Brain microvascular endothelial cell (primary cell): ENCODE measurements around the gene DGAT2.

Experiments used
- DNase-seq: peaks from one replicate; pipeline ENCODE4 v3.0.0-alpha.2; 2020
- H3K27ac ChIP-seq: fragments of 250-450 bp; sonication (Bioruptor Pico); 2 replicates; pipeline ENCODE4 v1.5.1; 2020; ENCODE audit warnings: mild to moderate bottlenecking, moderate library complexity
- H3K27me3 ChIP-seq: fragments of 250-450 bp; sonication (Bioruptor Pico); replicated peaks from 2 replicates; pipeline ENCODE4 v1.5.1; 2020; ENCODE audit warnings: mild to moderate bottlenecking
- H3K36me3 ChIP-seq: fragments of 250-450 bp; sonication (Bioruptor Pico); replicated peaks from 2 replicates; pipeline ENCODE4 v1.5.1; 2020; ENCODE audit warnings: mild to moderate bottlenecking
- H3K4me3 ChIP-seq: 2 replicates; pipeline ENCODE4 v1.5.1; 2011; ENCODE audit warnings: low read depth, mild to moderate bottlenecking, control low read depth, low read length, moderate library complexity
- in situ Hi-C: cut with HindIII; loops from 2 replicates; pipeline ENCODE4 v1.10.0; 2017; ENCODE audit warnings: low sequenced_read_pairs, low pct_ligation_motif_present
- TF ChIP-seq, protein P1 (sequence below): IDR thresholded peaks from 2 replicates; pipeline ENCODE4 v1.5.1; 2011; ENCODE audit warnings: low read depth, mild to moderate bottlenecking, moderate library complexity, low read length, control low read depth, inconsistent platforms; ENCODE audit errors: missing control alignments

The DGAT2 gene

DNA sequence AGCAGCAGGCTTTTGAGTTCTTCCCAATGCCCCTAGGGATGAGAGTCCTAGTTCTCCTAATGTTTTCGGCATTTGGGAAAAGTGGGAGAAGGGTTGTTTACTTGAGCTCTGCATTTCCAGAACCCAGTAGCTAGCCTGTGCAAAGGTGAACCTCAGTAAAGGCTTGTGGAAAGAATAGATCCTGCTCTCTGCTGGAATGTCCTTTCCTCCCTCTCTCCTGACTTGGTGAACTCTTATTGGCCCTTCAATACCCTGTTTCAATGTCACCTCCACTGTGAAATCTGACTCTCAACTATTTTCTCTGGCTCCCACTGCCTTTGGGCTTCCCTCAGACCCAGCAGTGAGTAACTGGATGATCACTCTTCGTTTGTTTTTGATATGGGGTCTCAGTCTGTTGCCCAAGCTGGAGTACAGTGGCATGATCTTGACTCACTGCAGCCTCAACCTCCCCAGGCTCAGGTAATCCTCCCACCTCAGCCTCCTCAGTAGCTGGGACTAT, 44.0 kb downstream of the DGAT2 start:
- no peak overlapping the region for H3K4me3 ChIP-seq
- TF ChIP-seq, protein P1, sequence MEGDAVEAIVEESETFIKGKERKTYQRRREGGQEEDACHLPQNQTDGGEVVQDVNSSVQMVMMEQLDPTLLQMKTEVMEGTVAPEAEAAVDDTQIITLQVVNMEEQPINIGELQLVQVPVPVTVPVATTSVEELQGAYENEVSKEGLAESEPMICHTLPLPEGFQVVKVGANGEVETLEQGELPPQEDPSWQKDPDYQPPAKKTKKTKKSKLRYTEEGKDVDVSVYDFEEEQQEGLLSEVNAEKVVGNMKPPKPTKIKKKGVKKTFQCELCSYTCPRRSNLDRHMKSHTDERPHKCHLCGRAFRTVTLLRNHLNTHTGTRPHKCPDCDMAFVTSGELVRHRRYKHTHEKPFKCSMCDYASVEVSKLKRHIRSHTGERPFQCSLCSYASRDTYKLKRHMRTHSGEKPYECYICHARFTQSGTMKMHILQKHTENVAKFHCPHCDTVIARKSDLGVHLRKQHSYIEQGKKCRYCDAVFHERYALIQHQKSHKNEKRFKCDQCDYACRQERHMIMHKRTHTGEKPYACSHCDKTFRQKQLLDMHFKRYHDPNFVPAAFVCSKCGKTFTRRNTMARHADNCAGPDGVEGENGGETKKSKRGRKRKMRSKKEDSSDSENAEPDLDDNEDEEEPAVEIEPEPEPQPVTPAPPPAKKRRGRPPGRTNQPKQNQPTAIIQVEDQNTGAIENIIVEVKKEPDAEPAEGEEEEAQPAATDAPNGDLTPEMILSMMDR = no peak
- in situ Hi-C loops = no loop called here
- H3K27me3 ChIP-seq = no peaks in the 10 kb centered on the region
- no peak for DNase-seq
- H3K27ac ChIP-seq = no peak overlapping the region
- no peaks in the 10 kb centered on the region for H3K36me3 ChIP-seq

DNA sequence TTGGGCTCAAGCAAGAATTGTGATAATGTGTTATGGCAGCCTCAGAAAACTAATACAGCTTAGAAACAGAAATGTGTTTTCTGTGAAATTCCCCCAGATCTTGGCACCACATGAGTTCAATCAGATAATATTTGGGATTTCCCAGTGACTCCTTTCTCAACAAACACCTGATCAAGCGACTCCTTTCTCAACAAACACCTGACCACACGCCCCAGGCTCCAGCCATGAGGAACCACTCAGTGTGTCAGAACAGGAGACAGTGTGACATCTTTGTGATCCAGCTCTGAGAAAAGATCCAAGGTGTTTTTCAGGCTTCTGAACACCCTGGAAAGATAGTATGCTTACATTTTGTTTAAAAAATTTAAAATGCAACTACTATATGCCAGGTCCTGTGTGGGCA, 44.5 kb downstream of the DGAT2 start:
- H3K36me3 ChIP-seq = no peaks in the 10 kb centered on the region
- no peak overlapping the region for H3K4me3 ChIP-seq
- TF ChIP-seq, protein P1 = no peak
- no peak for DNase-seq
- no peak overlapping the region for H3K27ac ChIP-seq
- in situ Hi-C loops = no loop called here
- no peaks in the 10 kb centered on the region for H3K27me3 ChIP-seq

DNA sequence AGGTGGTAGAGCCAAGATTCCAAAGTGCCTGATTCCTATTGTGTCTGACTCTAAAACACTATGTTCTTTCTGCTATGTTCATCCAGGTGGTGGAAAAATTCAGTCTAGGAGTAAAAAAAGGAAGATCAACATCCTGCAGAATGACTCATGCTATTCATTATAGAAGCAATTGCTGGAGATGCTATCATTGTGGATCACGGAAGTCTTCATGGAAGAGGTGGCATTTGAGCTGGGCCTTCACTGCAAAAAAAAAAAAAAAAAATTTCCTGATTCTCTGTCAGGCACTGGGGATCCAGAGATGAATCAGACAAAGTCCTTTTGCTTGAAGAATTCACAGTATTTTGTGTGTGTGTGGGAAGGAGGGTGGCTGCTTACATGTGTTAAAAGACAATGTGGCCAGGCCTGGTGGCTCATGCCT, 45.1 kb downstream of the DGAT2 start:
- no peaks in the 10 kb centered on the region for H3K27me3 ChIP-seq
- in situ Hi-C loops = no loop called here
- H3K4me3 ChIP-seq = no peak overlapping the region
- no peak overlapping the region for H3K27ac ChIP-seq
- H3K36me3 ChIP-seq = no peaks in the 10 kb centered on the region
- TF ChIP-seq, protein P1 = no peak
- no peak for DNase-seq

DNA sequence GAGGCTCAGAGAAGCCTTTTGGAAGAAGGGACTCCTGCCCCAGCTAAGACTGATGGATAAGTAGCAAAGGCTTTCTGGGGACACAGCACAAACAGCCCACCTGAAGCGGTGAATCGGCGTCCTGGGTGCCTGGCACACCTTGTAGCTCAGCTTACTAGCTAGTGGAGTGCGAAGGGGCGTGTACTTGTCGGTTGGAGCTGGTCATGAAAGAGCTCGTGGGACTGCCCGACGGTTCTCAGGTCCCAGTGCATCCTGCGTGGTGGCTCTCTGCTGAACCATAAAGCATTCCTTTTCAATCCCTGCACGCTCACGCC, 45.7 kb downstream of the DGAT2 start:
- TF ChIP-seq, protein P1 = no peak
- no peak for DNase-seq
- in situ Hi-C loops = no loop called here
- Histone ChIP-seq H3K36me3 (no peaks in the 10 kb centered on the region), H3K27ac (peak overlapping the region; percentile 70), H3K4me3 (peak overlapping the region; percentile 81), H3K27me3 (no peaks in the 10 kb centered on the region)

DNA sequence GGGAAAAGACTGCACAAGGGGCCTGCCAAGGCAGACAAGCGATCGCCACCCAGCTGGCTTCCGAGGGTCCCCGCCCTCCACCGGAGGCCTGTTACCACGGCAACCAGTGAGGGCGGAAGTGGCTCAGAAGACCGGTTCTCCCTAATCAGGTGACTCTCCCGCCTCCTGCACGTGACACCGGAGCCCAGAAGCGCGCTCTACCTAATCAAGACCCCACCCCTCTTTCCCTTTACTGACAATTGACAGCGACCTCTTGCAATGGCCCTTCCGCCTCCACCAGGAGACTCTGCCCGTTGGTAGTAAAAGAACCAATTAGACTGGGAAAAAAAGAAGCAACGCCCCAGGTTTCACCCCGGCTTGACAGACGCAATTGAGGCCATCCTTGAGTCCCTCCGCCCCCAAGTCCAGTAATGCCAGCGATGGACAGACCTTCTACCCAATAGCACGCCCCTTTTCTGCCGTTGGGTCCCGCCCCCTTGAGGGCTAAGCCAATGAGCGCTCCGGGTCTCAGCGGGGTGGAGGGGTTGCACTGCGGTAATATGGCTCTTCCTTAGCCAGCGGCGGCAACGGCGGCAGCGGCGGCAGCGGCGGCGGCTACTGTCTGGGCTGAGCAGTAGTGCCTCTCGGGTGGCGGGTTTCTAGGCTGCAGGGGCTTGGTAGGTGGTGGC, 46.2 kb downstream of the DGAT2 start, which contains the start of gene UVRAG:
UVRAG (plus strand) TSS at position 534 of the 668 bp plus-strand sequence. CDS start 198 bp downstream, outside the sequence.
- in situ Hi-C loops = no loop called here
- H3K4me3 ChIP-seq = peak within 1 kb of the TSS; percentile 81
- TF ChIP-seq, protein P1 = no peak

More for the DNA sequence above, 46.2 kb downstream of the DGAT2 start, which contains the start of gene UVRAG:
- H3K27ac ChIP-seq = peak within 1 kb of the TSS; percentile 70
- peak; percentile 100 for DNase-seq
- no peaks in the 10 kb centered on the region for H3K36me3 ChIP-seq
- no peaks in the 10 kb centered on the region for H3K27me3 ChIP-seq
